Measurements from ENCODE around the gene FSD2. TPM values are rescaled to one million over a fixed set of nuclear protein-coding genes. Genes with fewer than 3 reads are reported as not detected.

The FSD2 gene
- total and polyA plus RNA-seq, 9 of the 15 experiments (the other 6 are each of a cell fraction or from before 2014, with no cell fraction given): 0.01 to 0.06 TPM; not detected in 7

GRCh38 chr15:82802497-82802896 is 3.4 kb downstream of the FSD2 start (continued):
- TF ChIP-seq PHB2 (IDR thresholded peaks at IDR 0.05; ENCODE audit: low read depth) (peak; percentile 47; the same call in 1 of the 2 replicates), PML (IDR thresholded peaks at IDR 0.05; ENCODE audit: low read length) (peak; percentile 91), ETV5 (CRISPR knock-in tag; IDR thresholded peaks at IDR 0.05; ENCODE audit: low read depth) (0 out of 2 replicates have a peak, but pooled peaks have one; percentile 33), ERF (CRISPR knock-in tag; IDR thresholded peaks at IDR 0.05) (no peak), CHD2 (IDR thresholded peaks at IDR 0.05; ENCODE audit: low read depth, low read length) (no peak), SMARCE1 (IDR thresholded peaks at IDR 0.05) (peak; percentile 92), TCF3 (CRISPR knock-in tag; IDR thresholded peaks at IDR 0.05) (peak; percentile 97), SRSF1 (IDR thresholded peaks at IDR 0.05; ENCODE audit: low read depth, low read length) (no peak), NEUROD1 (IDR thresholded peaks at IDR 0.05; ENCODE audit: borderline replicate concordance, low read depth, low read length, partially characterized antibody) (peak; percentile 69), CREM (IDR thresholded peaks at IDR 0.05; ENCODE audit: low read depth) (peak; percentile 60), ESRRA (IDR thresholded peaks at IDR 0.05; ENCODE audit: borderline replicate concordance, low read depth) (peak; percentile 60; the same call in 1 of the 2 replicates), GATA2 (CRISPR knock-in tag; IDR thresholded peaks at IDR 0.05) (peak; percentile 85), HINFP (tag; conservative IDR thresholded peaks at IDR 0.05; ENCODE audit: low read depth) (no peak), HDAC3 (IDR thresholded peaks at IDR 0.05; ENCODE audit: borderline replicate concordance, partially characterized antibody) (peak; percentile 23), MBD2 (IDR thresholded peaks at IDR 0.05; ENCODE audit: borderline replicate concordance, low read depth) (peak; percentile 41; the same call in 1 of the 2 replicates), ZFP36 (IDR thresholded peaks at IDR 0.05; ENCODE audit: low read depth, low read length, partially characterized antibody) (peak; percentile 3), MITF (IDR thresholded peaks at IDR 0.05) (peak; percentile 32; the same call in 1 of the 2 replicates), MAX (CRISPR knock-in tag; IDR thresholded peaks at IDR 0.05) (peak; percentile 80), ARID1B (IDR thresholded peaks at IDR 0.05) (peak; percentile 97), THRB (CRISPR knock-in tag; conservative IDR thresholded peaks at IDR 0.05) (no peak), MNT (conservative IDR thresholded peaks at IDR 0.05) (0 out of 4 replicates have a peak, but pooled peaks of 1 of the 2 experiments have one; percentile 31), NR2C2 (CRISPR knock-in tag; IDR thresholded peaks at IDR 0.05) (no peak), NR2C2 (tag; IDR thresholded peaks at IDR 0.05) (peak; percentile 10; the same call in 1 of the 2 replicates)
